H9 (cell line): ENCODE measurements around the gene OR51M1. TPM values are rescaled to one million over a fixed set of nuclear protein-coding genes. Genes with fewer than 3 reads are reported as not detected.

Experiments
- DNase-seq: peaks from one replicate; pipeline ENCODE4 v3.0.0-alpha.2; 2017
- H2AFZ ChIP-seq: one replicate; pipeline ENCODE4 v1.6.1; 2013; ENCODE audit warnings: mild to moderate bottlenecking, low read length, control low read depth, moderate library complexity
- H2AK5ac ChIP-seq: 2 replicates; pipeline ENCODE4 v1.6.1; 2013; ENCODE audit warnings: low read length, control low read depth, mixed read lengths; ENCODE audit not compliant: insufficient read length
- H2BK120ac ChIP-seq: one replicate; pipeline ENCODE4 v1.6.1; 2013; ENCODE audit warnings: low read depth, mild to moderate bottlenecking, low read length, control low read depth, inconsistent platforms; ENCODE audit not compliant: poor library complexity, severe bottlenecking
- H2BK12ac ChIP-seq: 2 replicates; pipeline ENCODE4 v1.6.1; 2013; ENCODE audit warnings: low read length, control low read depth, mixed read lengths, low read depth; ENCODE audit not compliant: insufficient read length
- H2BK15ac ChIP-seq: 2 replicates; pipeline ENCODE4 v1.6.1; 2013; ENCODE audit warnings: low read depth, low read length, control low read depth
- H2BK20ac ChIP-seq: one replicate; pipeline ENCODE4 v1.6.1; 2013; ENCODE audit warnings: low read depth, mild to moderate bottlenecking, low read length, control low read depth, inconsistent platforms; ENCODE audit not compliant: poor library complexity, severe bottlenecking
- H2BK5ac ChIP-seq: 2 replicates; pipeline ENCODE4 v1.6.1; 2013; ENCODE audit warnings: low read length, control low read depth, mixed read lengths; ENCODE audit not compliant: insufficient read length
- H3K14ac ChIP-seq: 2 replicates; pipeline ENCODE4 v1.6.1; 2013; ENCODE audit warnings: low read length, control low read depth; ENCODE audit not compliant: insufficient read depth
- H3K18ac ChIP-seq: 2 replicates; pipeline ENCODE4 v1.6.1; 2013; ENCODE audit warnings: low read depth, mild to moderate bottlenecking, mixed read lengths, low read length, control low read depth; ENCODE audit not compliant: insufficient read length
- H3K23ac ChIP-seq: 2 replicates; pipeline ENCODE4 v1.6.1; 2013; ENCODE audit warnings: low read length, control low read depth, mixed read lengths, low read depth; ENCODE audit not compliant: insufficient read length
- H3K23me2 ChIP-seq: 2 replicates; pipeline ENCODE4 v1.6.1; 2013; ENCODE audit warnings: low read depth, mild to moderate bottlenecking, mixed read lengths, low read length, control low read depth; ENCODE audit not compliant: insufficient read length, poor library complexity, severe bottlenecking
- H3K27ac ChIP-seq: 2 replicates; pipeline ENCODE4 v1.5.1; 2013; ENCODE audit warnings: low read length, control low read depth, mixed read lengths, low read depth; ENCODE audit not compliant: insufficient read length
- H3K27me3 ChIP-seq: 2 replicates; pipeline ENCODE4 v1.6.1; 2013; ENCODE audit warnings: low read length, control low read depth, inconsistent platforms; ENCODE audit not compliant: insufficient read depth
- H3K4ac ChIP-seq: 2 replicates; pipeline ENCODE4 v1.6.1; 2013; ENCODE audit warnings: low read depth, mild to moderate bottlenecking, control low read depth, inconsistent platforms, low read length, moderate library complexity
- H3K4me1 ChIP-seq: 2 replicates; pipeline ENCODE4 v1.6.1; 2013; ENCODE audit warnings: low read length, control low read depth, inconsistent platforms; ENCODE audit not compliant: insufficient read depth
- H3K4me2 ChIP-seq: 2 replicates; pipeline ENCODE4 v1.6.1; 2013; ENCODE audit warnings: low read length, control low read depth, mixed read lengths; ENCODE audit not compliant: insufficient read length, insufficient read depth
- H3K56ac ChIP-seq: 2 replicates; pipeline ENCODE4 v1.6.1; 2013; ENCODE audit warnings: low read depth, mild to moderate bottlenecking, mixed read lengths, low read length, control low read depth; ENCODE audit not compliant: insufficient read length
- H3K79me1 ChIP-seq: 2 replicates; pipeline ENCODE4 v1.6.1; 2013; ENCODE audit warnings: low read depth, mild to moderate bottlenecking, moderate library complexity, low read length, control low read depth, inconsistent platforms; ENCODE audit not compliant: insufficient read depth, poor library complexity, severe bottlenecking
- H3K79me2 ChIP-seq: 2 replicates; pipeline ENCODE4 v1.6.1; 2013; ENCODE audit warnings: low read length, control low read depth, inconsistent platforms; ENCODE audit not compliant: insufficient read depth
- H3K9ac ChIP-seq: 2 replicates; pipeline ENCODE4 v1.6.1; 2013; ENCODE audit warnings: low read length, control low read depth, mixed read lengths; ENCODE audit not compliant: insufficient read length; ENCODE audit errors: extremely low read depth
- H3K9me3 ChIP-seq: one replicate; pipeline ENCODE4 v1.6.1; 2013; ENCODE audit warnings: low read depth, low read length, inconsistent platforms; ENCODE audit not compliant: control insufficient read depth
- H3T11ph ChIP-seq: one replicate; pipeline ENCODE4 v1.6.1; 2013; ENCODE audit warnings: mild to moderate bottlenecking, low read length, control low read depth, inconsistent platforms
- H4K20me1 ChIP-seq: one replicate; pipeline ENCODE4 v1.6.1; 2013; ENCODE audit not compliant: control insufficient read depth, insufficient read length, insufficient read depth
- H4K5ac ChIP-seq: 2 replicates; pipeline ENCODE4 v1.6.1; 2013; ENCODE audit warnings: low read depth, mild to moderate bottlenecking, mixed read lengths, low read length, control low read depth; ENCODE audit not compliant: insufficient read length
- H4K8ac ChIP-seq: replicated peaks from 2 replicates; pipeline ENCODE4 v1.6.1; 2013; ENCODE audit warnings: low read length, control low read depth, mixed read lengths, low read depth; ENCODE audit not compliant: insufficient read length
- H4K91ac ChIP-seq: 2 replicates; pipeline ENCODE4 v1.6.1; 2013; ENCODE audit warnings: low read depth, mild to moderate bottlenecking, moderate library complexity, mixed read lengths, low read length, control low read depth; ENCODE audit not compliant: insufficient read length
- H3K27ac Mint-ChIP-seq, 3 experiments: 2 replicates in 2 of 3; 3 replicates in 1 of 3; pipeline ENCODE4 v1.8.0; 2020 to 2021; ENCODE audit warnings: mixed read lengths in 3 of 3, mild to moderate bottlenecking in 1 of 3, moderate library complexity in 1 of 3
- H3K27me3 Mint-ChIP-seq: 2 replicates; pipeline ENCODE4 v1.8.0; 2021; ENCODE audit warnings: low read depth, mild to moderate bottlenecking, moderate library complexity, mixed read lengths
- H3K36me3 Mint-ChIP-seq, 3 experiments: 2 replicates in 2 of 3; 3 replicates in 1 of 3; pipeline ENCODE4 v1.8.0; 2020 to 2021; ENCODE audit warnings: low read depth in 3 of 3, mixed read lengths in 3 of 3; ENCODE audit not compliant: insufficient read depth in 1 of 3
- H3K4me1 Mint-ChIP-seq, 2 experiments: 2 replicates each; pipeline ENCODE4 v1.8.0; 2020; ENCODE audit warnings: mixed read lengths in 2 of 2
- H3K4me3 Mint-ChIP-seq, 2 experiments: 2 replicates in 1 of 2; 3 replicates in 1 of 2; pipeline ENCODE4 v1.8.0; 2020 to 2021; ENCODE audit warnings: mild to moderate bottlenecking in 2 of 2, mixed read lengths in 2 of 2, moderate library complexity in 1 of 2
- H3K9me3 Mint-ChIP-seq, 2 experiments: 2 replicates in 1 of 2; 3 replicates in 1 of 2; pipeline ENCODE4 v1.8.0; 2020; ENCODE audit warnings: mild to moderate bottlenecking in 2 of 2, mixed read lengths in 2 of 2, moderate library complexity in 1 of 2
- total RNA-seq: library from RNA; stranded (reverse); gene quantifications from 2 replicates; pipeline ENCODE4 v1.2.1, GENCODE V29; 2021
- TF ChIP-seq, protein P1 (sequence below): fragments of 200-600 bp; sonication (generic); conservative IDR thresholded peaks from 3 replicates; pipeline ENCODE4 v1.8.0; 2021; ENCODE audit warnings: antibody characterized with exemption, mild to moderate bottlenecking

OR51M1 gene
- total RNA-seq, 1 experiment from 2014 or later, result not detected

DNA sequence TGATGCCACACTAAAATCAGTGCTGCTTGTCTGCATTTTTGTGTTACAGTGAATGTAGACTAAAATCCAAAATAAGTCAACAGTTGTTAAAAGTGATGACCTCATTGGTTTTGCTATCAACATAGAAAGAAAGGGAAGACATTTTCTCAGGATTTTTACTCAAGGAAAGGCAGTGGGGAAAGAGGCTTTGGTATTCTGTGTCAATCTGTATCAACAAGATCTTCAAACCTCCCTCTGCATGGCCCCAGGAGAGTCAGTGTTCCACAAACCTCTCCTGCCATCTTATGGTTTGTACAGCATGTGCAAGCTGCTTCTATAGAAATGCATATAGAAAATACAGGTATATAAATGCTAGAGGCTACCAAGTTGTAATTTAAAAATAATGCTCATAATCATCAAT, 13.8 kb upstream of the OR51M1 start:
- Histone ChIP-seq H3K9ac (no peak overlapping the region), H3K23me2 (no peaks in the 10 kb centered on the region), H2AK5ac (no peak overlapping the region), H3K4me2 (no peak overlapping the region), H2BK15ac (no peak overlapping the region), H4K20me1 (no peaks in the 10 kb centered on the region), H2BK120ac (no peak overlapping the region), H3T11ph (no peak overlapping the region), H4K5ac (no peak overlapping the region), H3K23ac (no peak overlapping the region), H4K8ac (no peak overlapping the region), H2BK20ac (no peak overlapping the region), H4K91ac (no peak overlapping the region), H3K79me2 (no peaks in the 10 kb centered on the region), H3K14ac (no peak overlapping the region), H2BK5ac (no peak overlapping the region), H3K18ac (no peak overlapping the region), H3K9me3 (peaks cover 4% of the 10 kb centered on the region), H3K4me1 (no peaks in the 10 kb centered on the region; the same call in 1 of the 2 replicates), H2BK12ac (no peak overlapping the region), H3K27me3 (no peaks in the 10 kb centered on the region), H3K4ac (no peak overlapping the region), H3K56ac (no peak overlapping the region), H3K27ac (no peak overlapping the region), H2AFZ (no peak overlapping the region), H3K79me1 (no peaks in the 10 kb centered on the region)
- no peak overlapping the region for H3K4me3 Mint-ChIP-seq
- H3K27me3 Mint-ChIP-seq, result no peaks in the 10 kb centered on the region
- TF ChIP-seq, protein P1, sequence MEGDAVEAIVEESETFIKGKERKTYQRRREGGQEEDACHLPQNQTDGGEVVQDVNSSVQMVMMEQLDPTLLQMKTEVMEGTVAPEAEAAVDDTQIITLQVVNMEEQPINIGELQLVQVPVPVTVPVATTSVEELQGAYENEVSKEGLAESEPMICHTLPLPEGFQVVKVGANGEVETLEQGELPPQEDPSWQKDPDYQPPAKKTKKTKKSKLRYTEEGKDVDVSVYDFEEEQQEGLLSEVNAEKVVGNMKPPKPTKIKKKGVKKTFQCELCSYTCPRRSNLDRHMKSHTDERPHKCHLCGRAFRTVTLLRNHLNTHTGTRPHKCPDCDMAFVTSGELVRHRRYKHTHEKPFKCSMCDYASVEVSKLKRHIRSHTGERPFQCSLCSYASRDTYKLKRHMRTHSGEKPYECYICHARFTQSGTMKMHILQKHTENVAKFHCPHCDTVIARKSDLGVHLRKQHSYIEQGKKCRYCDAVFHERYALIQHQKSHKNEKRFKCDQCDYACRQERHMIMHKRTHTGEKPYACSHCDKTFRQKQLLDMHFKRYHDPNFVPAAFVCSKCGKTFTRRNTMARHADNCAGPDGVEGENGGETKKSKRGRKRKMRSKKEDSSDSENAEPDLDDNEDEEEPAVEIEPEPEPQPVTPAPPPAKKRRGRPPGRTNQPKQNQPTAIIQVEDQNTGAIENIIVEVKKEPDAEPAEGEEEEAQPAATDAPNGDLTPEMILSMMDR, result peak; percentile 48; the same call in 2 of the 3 replicates
- H3K4me1 Mint-ChIP-seq, result peaks cover 5 to 12% of the 10 kb centered on the region in 2 experiments
- DNase-seq, result no peak
- H3K9me3 Mint-ChIP-seq, result peaks cover 14 to 15% of the 10 kb centered on the region in 2 experiments
- H3K27ac Mint-ChIP-seq, result no peak overlapping the region
- peaks cover 5 to 14% (median 6%) of the 10 kb centered on the region in 3 experiments for H3K36me3 Mint-ChIP-seq
